ENCODE data around the gene TAS2R40. TPM values are rescaled to one million over a fixed set of nuclear protein-coding genes. Genes with fewer than 3 reads are reported as not detected.

The TAS2R40 gene
- polyA plus RNA-seq, 3 donors, result 0.54 TPM; not detected in 2

- Histone ChIP-seq H2AFZ (ENCODE audit: insufficient read depth, low read depth, low read length, poor library complexity, severe bottlenecking) (no peak overlapping the region), H3K27ac (ENCODE audit: low read depth in 1 of 2, low read length in 2 of 2) (peak overlapping the region in 1 of 2 donors; percentile 81), H3K9ac (ENCODE audit: insufficient read depth, low read length, poor library complexity, severe bottlenecking) (no peak overlapping the region), H3K4me1 (ENCODE audit: control insufficient read depth in 1 of 2, insufficient read depth in 2 of 2, low read length in 2 of 2) (peaks cover 28 to 29% of the 10 kb centered on the region in 2 donors), H3K27me3 (ENCODE audit: control insufficient read depth in 2 of 2, insufficient read depth in 2 of 2, low read length in 2 of 2) (no peaks in the 10 kb centered on the region), H3K36me3 (replicated peaks in 1 of 2; ENCODE audit: control insufficient read depth in 1 of 2, insufficient read depth in 2 of 2, low read length in 2 of 2) (no peaks in the 10 kb centered on the region), H3K79me2 (ENCODE audit: insufficient read depth, low read length) (no peaks in the 10 kb centered on the region), H3K9me3 (replicated peaks in 1 of 2; ENCODE audit: control insufficient read depth in 1 of 2, insufficient read depth in 1 of 2, low read length in 2 of 2) (no peaks in the 10 kb centered on the region), H3K4me3 (replicated peaks in 1 of 3; ENCODE audit: low read depth in 2 of 3, low read length in 3 of 3) (no peak overlapping the region), H3K4me2 (replicated peaks; ENCODE audit: extremely low read depth, low read length, poor library complexity, severe bottlenecking) (no peak overlapping the region), H4K20me1 (ENCODE audit: insufficient read depth, low read length) (no peaks in the 10 kb centered on the region)
- Mint-ChIP-seq H3K4me1 (peaks cover 53% of the 10 kb centered on the region), H3K36me3 (peaks cover 0 to 9% of the 10 kb centered on the region in 2 donors), H3K27me3 (ENCODE audit: low read depth in 3 of 3) (peaks cover 0 to 7% (median 6%) of the 10 kb centered on the region in 3 donors), H3K4me3 (no peak overlapping the region), H3K9me3 (peaks cover 0 to 3% (median 0%) of the 10 kb centered on the region in 7 donors), H3K27ac (peak overlapping the region in 2 of 7 donors; percentile 23 to 29)
- intact Hi-C loops (cut with micrococcal nuclease), result no loop called here
- no CpG with 5 or more reads among the region's 2 CpGs for WGBS (ENCODE audit: insufficient coverage)
- TF ChIP-seq CTCF (IDR thresholded peaks at IDR 0.05), result no peak
- DNase-seq, result no peak
Measured at GRCh38 chr7:143221286-143221685, 551 bp upstream of the TAS2R40 start.

DNA sequence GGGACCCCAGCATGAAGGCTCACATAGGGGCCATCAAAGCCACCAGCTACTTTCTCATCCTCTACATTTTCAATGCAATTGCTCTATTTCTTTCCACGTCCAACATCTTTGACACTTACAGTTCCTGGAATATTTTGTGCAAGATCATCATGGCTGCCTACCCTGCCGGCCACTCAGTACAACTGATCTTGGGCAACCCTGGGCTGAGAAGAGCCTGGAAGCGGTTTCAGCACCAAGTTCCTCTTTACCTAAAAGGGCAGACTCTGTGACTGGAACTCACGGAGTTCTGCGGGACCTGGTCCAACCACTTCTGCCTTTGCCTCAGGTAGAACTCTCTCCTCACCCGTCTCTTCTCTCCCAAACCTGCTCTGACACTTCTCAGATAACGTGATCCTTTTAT, 945 bp downstream of the TAS2R40 start:
- Histone ChIP-seq H3K27ac (ENCODE audit: low read depth in 1 of 2, low read length in 2 of 2) (peak overlapping the region; percentile 58 to 81), H3K9me3 (replicated peaks in 1 of 2; ENCODE audit: control insufficient read depth in 1 of 2, insufficient read depth in 1 of 2, low read length in 2 of 2) (no peaks in the 10 kb centered on the region), H3K9ac (ENCODE audit: insufficient read depth, low read length, poor library complexity, severe bottlenecking) (no peak overlapping the region), H3K4me2 (replicated peaks; ENCODE audit: extremely low read depth, low read length, poor library complexity, severe bottlenecking) (peak overlapping the region; percentile 36), H3K4me3 (replicated peaks in 1 of 3; ENCODE audit: low read depth in 2 of 3, low read length in 3 of 3) (peak overlapping the region in 1 of 3 experiments; percentile 34), H3K27me3 (ENCODE audit: control insufficient read depth in 2 of 2, insufficient read depth in 2 of 2, low read length in 2 of 2) (no peaks in the 10 kb centered on the region), H3K4me1 (ENCODE audit: control insufficient read depth in 1 of 2, insufficient read depth in 2 of 2, low read length in 2 of 2) (peaks cover 30 to 32% of the 10 kb centered on the region in 2 donors), H3K36me3 (replicated peaks in 1 of 2; ENCODE audit: control insufficient read depth in 1 of 2, insufficient read depth in 2 of 2, low read length in 2 of 2) (no peaks in the 10 kb centered on the region), H2AFZ (ENCODE audit: insufficient read depth, low read depth, low read length, poor library complexity, severe bottlenecking) (peak overlapping the region; percentile 66), H4K20me1 (ENCODE audit: insufficient read depth, low read length) (no peaks in the 10 kb centered on the region), H3K79me2 (ENCODE audit: insufficient read depth, low read length) (no peaks in the 10 kb centered on the region)
- Mint-ChIP-seq H3K4me3 (peak overlapping the region; percentile 26 to 69), H3K27ac (peak overlapping the region; percentile 85 to 95 (median 92)), H3K4me1 (peaks cover 49% of the 10 kb centered on the region), H3K9me3 (peaks cover 0 to 3% (median 0%) of the 10 kb centered on the region in 7 donors), H3K36me3 (peaks cover 0 to 9% of the 10 kb centered on the region in 2 donors), H3K27me3 (ENCODE audit: low read depth in 3 of 3) (peaks cover 0 to 6% (median 5%) of the 10 kb centered on the region in 3 donors)
- intact Hi-C loops (cut with micrococcal nuclease), result no loop called here
- peak; percentile 80 to 94 (median 90) for DNase-seq
- 0% methylated on average over 3 of the region's 7 CpGs for WGBS (ENCODE audit: insufficient coverage)
- no peak for TF ChIP-seq CTCF (IDR thresholded peaks at IDR 0.05)

Measured in CD14-positive monocyte (primary cell).